ENCODE measurements around the gene KCNQ1. TPM values are rescaled to one million over a fixed set of nuclear protein-coding genes. Genes with fewer than 3 reads are reported as not detected.

KCNQ1 gene
- total RNA-seq, 1 experiment from 2014 or later, result 2.3 TPM

GRCh38 chr11:2418693-2419360, 26.0 kb upstream of the KCNQ1 start:
- Histone ChIP-seq H3K56ac (ENCODE audit: insufficient read length, low read depth, low read length) (no peak overlapping the region), H3K23ac (ENCODE audit: insufficient read length, low read depth, low read length) (no peak overlapping the region), H4K5ac (ENCODE audit: insufficient read length, low read depth, low read length) (no peak overlapping the region), H4K8ac (replicated peaks; ENCODE audit: insufficient read length, low read depth, low read length) (no peak overlapping the region), H3K4ac (ENCODE audit: low read depth, low read length) (no peak overlapping the region), H3K4me1 (ENCODE audit: insufficient read depth, low read length) (no peaks in the 10 kb centered on the region), H2BK120ac (ENCODE audit: low read depth, low read length, poor library complexity, severe bottlenecking) (no peak overlapping the region), H3K9ac (ENCODE audit: extremely low read depth, insufficient read length, low read length) (no peak overlapping the region), H2AFZ (ENCODE audit: low read length) (no peak overlapping the region), H3K18ac (ENCODE audit: insufficient read length, low read depth, low read length) (no peak overlapping the region), H3K27me3 (ENCODE audit: insufficient read depth, low read length) (no peaks in the 10 kb centered on the region), H2BK15ac (ENCODE audit: low read depth, low read length) (no peak overlapping the region), H2BK20ac (ENCODE audit: low read depth, low read length, poor library complexity, severe bottlenecking) (no peak overlapping the region), H4K20me1 (ENCODE audit: control insufficient read depth, insufficient read depth, insufficient read length) (no peaks in the 10 kb centered on the region), H3K23me2 (ENCODE audit: insufficient read length, low read depth, low read length, poor library complexity, severe bottlenecking) (no peaks in the 10 kb centered on the region), H3K14ac (ENCODE audit: insufficient read depth, low read length) (no peak overlapping the region), H3K79me1 (ENCODE audit: insufficient read depth, low read depth, low read length, poor library complexity, severe bottlenecking) (no peaks in the 10 kb centered on the region), H4K91ac (ENCODE audit: insufficient read length, low read depth, low read length) (no peak overlapping the region), H3K79me2 (ENCODE audit: insufficient read depth, low read length) (no peaks in the 10 kb centered on the region), H2BK12ac (ENCODE audit: insufficient read length, low read depth, low read length) (no peak overlapping the region), H3K9me3 (ENCODE audit: control insufficient read depth, low read depth, low read length) (no peaks in the 10 kb centered on the region), H2BK5ac (ENCODE audit: insufficient read length, low read length) (no peak overlapping the region), H3T11ph (ENCODE audit: low read length) (no peak overlapping the region), H2AK5ac (ENCODE audit: insufficient read length, low read length) (no peak overlapping the region), H3K4me2 (ENCODE audit: insufficient read depth, insufficient read length, low read length) (no peak overlapping the region), H3K27ac (ENCODE audit: insufficient read length, low read depth, low read length) (no peak overlapping the region)
- no peak for DNase-seq
- H3K27me3 Mint-ChIP-seq (ENCODE audit: low read depth), result peaks cover 7% of the 10 kb centered on the region
- no peaks in the 10 kb centered on the region; a peak in 1 of 4 replicates for H3K4me1 Mint-ChIP-seq
- H3K27ac Mint-ChIP-seq, result no peak overlapping the region
- no peaks in the 10 kb centered on the region for H3K9me3 Mint-ChIP-seq
- H3K36me3 Mint-ChIP-seq (ENCODE audit: insufficient read depth in 1 of 3, low read depth in 3 of 3), result no peaks in the 10 kb centered on the region
- WGBS (ENCODE audit: extremely low coverage, insufficient read length, low lambda C conversion rate), result no CpG with 5 or more reads among the region's 21 CpGs
- no peak overlapping the region for H3K4me3 Mint-ChIP-seq
- TF ChIP-seq CTCF (conservative IDR thresholded peaks at IDR 0.05), result no peak

All from H9 (cell line).